Activated T-cell treated with anti-CD3 and anti-CD28 coated beads, Interleukin-2, amount 50 U/mL, for 4 hours (primary cell): ENCODE measurements around the gene CELF2. TPM values are rescaled to one million over a fixed set of nuclear protein-coding genes. Genes with fewer than 3 reads are reported as not detected.
A peak's percentile ranks its signal among the peaks of the same experiment; 100 is the strongest.

Experiments
- ATAC-seq, 2 donors: fragments of 200-7000 bp; cut with Tn5 transposase; one replicate each; pipeline ENCODE4 v1.10.0; 2021
- DNase-seq: peaks from one replicate; pipeline ENCODE4 v3.0.0-alpha.2; 2020
- H3K27me3 Mint-ChIP-seq: one replicate; pipeline ENCODE4 v1.8.0; 2021; ENCODE audit warnings: low read depth, mixed read lengths
- H3K36me3 Mint-ChIP-seq: one replicate; pipeline ENCODE4 v1.8.0; 2022; ENCODE audit warnings: mixed read lengths; ENCODE audit not compliant: insufficient read depth
- H3K4me1 Mint-ChIP-seq: one replicate; pipeline ENCODE4 v1.8.0; 2021; ENCODE audit warnings: low read depth, mixed read lengths
- H3K4me3 Mint-ChIP-seq: one replicate; pipeline ENCODE4 v1.8.0; 2021; ENCODE audit warnings: mild to moderate bottlenecking, moderate library complexity, mixed read lengths
- H3K9me3 Mint-ChIP-seq: one replicate; pipeline ENCODE4 v1.8.0; 2021; ENCODE audit warnings: mixed read lengths
- total RNA-seq, 3 donors: library from RNA; stranded (reverse); gene quantifications; one replicate each; pipeline ENCODE4 v1.2.1, GENCODE V29; 2021

CELF2 gene
- total RNA-seq, result 100 to 1,000 TPM; 112 to 121 (median 113) TPM

DNA sequence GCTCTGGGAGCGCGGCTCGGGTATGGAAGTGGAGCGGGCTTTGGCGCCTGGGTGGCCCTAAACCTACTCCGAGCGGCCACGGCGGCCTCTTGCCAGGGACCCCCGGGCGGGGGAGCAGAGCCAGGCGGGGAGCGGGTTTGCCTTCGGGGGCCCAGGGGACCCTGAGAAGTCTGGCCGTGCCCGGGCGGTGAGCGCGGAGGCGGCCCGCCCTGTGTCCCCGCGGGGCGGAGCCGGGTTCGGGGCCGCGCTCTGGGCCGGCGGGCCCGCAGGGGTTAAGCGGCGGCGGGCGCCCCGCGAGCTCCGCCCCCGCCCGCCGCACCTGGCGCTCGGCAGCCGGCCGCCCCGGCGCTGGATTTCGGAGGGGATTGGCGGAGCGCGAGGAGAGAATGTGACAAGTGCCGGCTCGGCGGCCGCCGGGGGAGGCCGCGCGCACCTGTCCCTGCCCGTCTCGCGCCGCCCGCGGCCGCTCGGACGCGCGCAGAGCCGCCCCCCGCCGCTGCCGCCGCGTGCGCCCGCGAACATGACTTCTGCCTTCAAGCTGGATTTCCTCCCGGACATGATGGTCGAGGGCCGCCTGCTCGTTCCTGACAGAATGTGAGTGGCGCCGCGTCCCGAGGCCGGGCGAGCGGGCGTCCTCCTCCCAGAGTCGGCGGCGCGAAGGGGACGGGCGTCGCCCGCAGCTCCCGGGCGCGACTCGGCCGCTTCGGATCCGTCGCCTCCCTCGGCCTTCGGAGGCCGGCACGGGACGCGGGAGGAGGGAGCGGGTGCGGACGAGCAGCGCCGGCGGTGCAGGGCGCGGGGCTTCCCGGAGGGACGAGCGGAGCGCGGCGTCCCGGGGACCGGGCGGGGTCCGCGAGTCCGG, at the start of gene CELF2:
CELF2 (plus strand) TSS at position 303 of the 862 bp plus-strand sequence; CDS start at position 521, 218 bp downstream.
- Mint-ChIP-seq H3K4me1 (peaks cover 12% of the 10 kb centered on the region), H3K4me3 (peak within 1 kb of the TSS; percentile 79), H3K27me3 (peaks cover 81% of the 10 kb centered on the region), H3K9me3 (no peaks in the 10 kb centered on the region), H3K36me3 (no peaks in the 10 kb centered on the region)
- peak; percentile 76 to 80 for ATAC-seq
- DNase-seq, result peak; percentile 41

DNA sequence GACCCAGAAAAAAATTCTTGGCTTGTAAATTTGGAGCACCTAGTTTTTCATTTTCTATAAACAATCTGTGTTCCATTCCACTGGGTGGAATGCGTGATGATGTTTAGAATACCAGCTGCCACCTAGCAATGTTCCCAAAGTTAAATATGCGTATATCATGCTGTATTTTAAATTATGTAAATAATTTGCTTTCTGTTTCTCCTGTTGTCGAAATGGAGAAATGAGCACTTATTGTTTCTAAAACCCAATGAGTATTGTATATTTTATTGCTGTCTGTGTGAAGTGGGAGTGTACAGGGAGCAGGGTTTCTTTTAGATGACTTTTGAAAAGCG, 49.4 kb upstream of the CELF2 start:
- no peak overlapping the region for H3K4me3 Mint-ChIP-seq
- no peak for ATAC-seq
- no peaks in the 10 kb centered on the region for H3K4me1 Mint-ChIP-seq

GRCh38 chr10:10973310-10973709, 44.4 kb upstream of the CELF2 start:
- Mint-ChIP-seq H3K4me1 (peaks cover 3% of the 10 kb centered on the region), H3K27me3 (peaks cover 18% of the 10 kb centered on the region)
- no peak for ATAC-seq

More for the DNA sequence above, 49.4 kb upstream of the CELF2 start:
- Mint-ChIP-seq H3K9me3 (no peaks in the 10 kb centered on the region), H3K36me3 (no peaks in the 10 kb centered on the region), H3K27me3 (peaks cover 9% of the 10 kb centered on the region)
- DNase-seq, result no peak

GRCh38 chr10:10975647-10976046, 42.0 kb upstream of the CELF2 start:
- H3K4me3 Mint-ChIP-seq, result no peak overlapping the region
- peaks cover 32% of the 10 kb centered on the region for H3K27me3 Mint-ChIP-seq

More at GRCh38 chr10:10973310-10973709, 44.4 kb upstream of the CELF2 start:
- H3K9me3 Mint-ChIP-seq, result no peaks in the 10 kb centered on the region
- no peaks in the 10 kb centered on the region for H3K36me3 Mint-ChIP-seq
- no peak for DNase-seq
- H3K4me3 Mint-ChIP-seq, result no peak overlapping the region

DNA sequence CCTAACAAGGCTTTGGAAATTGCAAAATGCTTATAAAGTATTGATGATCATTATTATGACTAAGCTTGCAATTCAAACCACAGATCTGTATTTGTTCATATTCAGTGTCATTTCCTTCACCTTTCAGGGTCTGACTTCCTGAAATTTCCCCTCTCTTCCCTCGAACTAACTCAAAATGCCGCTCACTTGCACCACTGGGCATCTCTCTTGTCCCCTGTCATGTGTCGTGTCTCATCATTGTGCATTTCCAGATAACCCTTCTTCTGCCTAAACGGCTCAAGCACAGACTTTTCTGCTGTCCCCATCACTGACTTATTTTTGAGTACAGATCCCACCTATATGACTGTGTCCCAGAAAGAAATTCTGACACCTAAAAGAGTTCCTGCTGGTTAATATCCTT, 41.0 kb upstream of the CELF2 start:
- ATAC-seq, result no peak
- H3K4me1 Mint-ChIP-seq, result peaks cover 6% of the 10 kb centered on the region
- no peak overlapping the region for H3K4me3 Mint-ChIP-seq
- no peak for DNase-seq
- H3K9me3 Mint-ChIP-seq, result no peaks in the 10 kb centered on the region
- peaks cover 1% of the 10 kb centered on the region for H3K36me3 Mint-ChIP-seq
- H3K27me3 Mint-ChIP-seq, result peaks cover 34% of the 10 kb centered on the region

More at GRCh38 chr10:10975647-10976046, 42.0 kb upstream of the CELF2 start:
- peaks cover 6% of the 10 kb centered on the region for H3K4me1 Mint-ChIP-seq
- DNase-seq, result no peak
- ATAC-seq, result no peak
- peaks cover 1% of the 10 kb centered on the region for H3K36me3 Mint-ChIP-seq
- H3K9me3 Mint-ChIP-seq, result no peaks in the 10 kb centered on the region

DNA sequence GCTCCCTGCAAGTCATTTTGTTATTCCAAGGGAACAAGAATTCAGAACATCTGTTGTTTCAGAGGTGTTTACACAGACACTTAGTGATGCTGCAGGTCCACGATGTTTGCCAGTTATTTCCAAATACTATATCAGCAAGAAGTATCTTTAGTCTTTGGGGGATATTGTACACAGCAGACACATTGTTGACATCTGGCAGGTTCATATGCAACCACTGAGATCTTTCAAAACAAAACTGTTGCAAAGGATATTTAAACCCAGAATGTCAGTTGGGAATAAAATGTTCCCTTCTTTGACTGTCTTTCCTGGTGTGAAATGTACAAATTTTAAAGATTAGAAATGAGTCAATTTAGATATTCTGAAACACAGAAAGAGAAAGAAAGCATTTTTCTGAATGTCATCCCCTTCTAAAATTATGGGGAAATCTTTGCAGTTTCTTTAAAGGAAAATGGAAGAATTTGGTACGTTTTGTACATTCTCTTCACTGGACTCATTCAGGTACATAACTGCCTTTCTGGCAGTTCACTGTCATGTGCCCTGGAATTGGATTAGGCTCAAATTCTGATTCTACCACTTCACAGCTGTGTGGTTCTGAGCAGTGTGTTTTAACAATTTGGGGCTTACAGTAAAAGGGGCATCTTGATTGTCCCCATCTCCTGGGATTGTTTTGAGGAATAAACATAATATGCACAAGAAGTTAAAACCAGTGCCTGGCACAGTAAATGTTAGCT, 40.3 kb upstream of the CELF2 start:
- peaks cover 6% of the 10 kb centered on the region for H3K4me1 Mint-ChIP-seq
- H3K9me3 Mint-ChIP-seq, result no peaks in the 10 kb centered on the region
- H3K27me3 Mint-ChIP-seq, result peaks cover 34% of the 10 kb centered on the region
- H3K36me3 Mint-ChIP-seq, result peaks cover 1% of the 10 kb centered on the region
- no peak for ATAC-seq
- no peak for DNase-seq
- H3K4me3 Mint-ChIP-seq, result no peak overlapping the region

DNA sequence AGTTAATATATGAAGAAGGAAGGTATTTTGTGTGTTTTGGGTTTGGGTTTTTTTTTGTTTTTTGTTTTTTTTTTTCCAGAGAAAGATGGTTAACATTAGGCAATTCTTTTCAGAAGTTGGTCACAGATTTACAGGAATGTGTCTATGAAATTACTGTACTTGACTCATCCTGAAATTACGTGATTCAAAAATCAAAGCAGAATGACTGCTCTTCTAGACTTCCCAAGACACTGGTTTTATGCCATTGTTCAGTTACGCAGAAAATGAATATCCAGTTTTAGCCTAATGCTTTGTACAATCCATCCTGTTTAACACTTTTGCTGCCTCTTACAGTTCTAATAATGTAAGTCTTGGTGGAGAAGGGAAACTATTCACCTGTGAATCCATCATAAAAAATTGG, 39.7 kb upstream of the CELF2 start:
- DNase-seq (no peak), ATAC-seq (no peak)
- Mint-ChIP-seq H3K9me3 (no peaks in the 10 kb centered on the region), H3K4me3 (no peak overlapping the region), H3K36me3 (peaks cover 1% of the 10 kb centered on the region), H3K27me3 (peaks cover 32% of the 10 kb centered on the region), H3K4me1 (peaks cover 6% of the 10 kb centered on the region)

DNA sequence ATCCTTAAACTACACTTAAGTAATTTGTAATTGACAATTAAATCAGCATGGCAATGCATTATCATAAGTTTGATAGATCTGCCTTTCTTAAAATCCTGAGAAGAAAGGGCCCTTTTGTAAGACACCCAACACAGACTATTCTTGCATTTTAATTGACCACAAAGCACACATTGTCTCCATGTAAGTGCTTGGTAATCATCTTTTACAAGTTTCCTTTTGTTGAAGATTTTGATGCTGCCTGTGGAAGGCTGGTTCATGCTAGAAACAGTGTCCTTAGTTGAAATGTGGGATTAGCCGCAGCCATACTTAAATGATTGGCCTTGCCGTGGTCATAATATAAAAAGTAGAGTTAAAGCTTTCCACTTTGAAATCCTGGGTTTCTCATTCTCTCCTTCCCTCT, 32.3 kb upstream of the CELF2 start:
- no peak for ATAC-seq
- Mint-ChIP-seq H3K4me3 (no peak overlapping the region), H3K9me3 (no peaks in the 10 kb centered on the region), H3K27me3 (peaks cover 21% of the 10 kb centered on the region), H3K36me3 (no peaks in the 10 kb centered on the region), H3K4me1 (no peaks in the 10 kb centered on the region)
- no peak for DNase-seq

DNA sequence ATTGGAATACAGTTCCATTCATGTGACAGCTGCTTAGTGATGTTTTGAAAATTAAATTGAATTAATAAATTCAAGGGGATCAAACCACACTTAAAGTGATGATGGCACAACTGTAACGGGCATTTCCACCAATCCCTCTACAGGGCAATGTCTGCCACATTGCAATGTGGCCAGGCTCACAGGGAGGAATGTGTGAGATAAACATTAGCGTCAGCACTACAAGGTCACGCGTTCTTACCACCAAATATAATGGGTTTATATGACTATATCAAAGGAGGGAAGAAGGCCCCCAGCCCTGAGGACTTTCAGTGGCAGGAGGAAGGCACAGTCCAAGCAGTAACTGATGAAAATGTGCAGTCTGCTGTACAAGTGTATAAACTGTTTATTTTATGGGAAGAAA, 31.1 kb upstream of the CELF2 start:
- peaks cover 20% of the 10 kb centered on the region for H3K27me3 Mint-ChIP-seq
- no peaks in the 10 kb centered on the region for H3K4me1 Mint-ChIP-seq
- no peaks in the 10 kb centered on the region for H3K36me3 Mint-ChIP-seq
- no peaks in the 10 kb centered on the region for H3K9me3 Mint-ChIP-seq
- DNase-seq (no peak), ATAC-seq (no peak)
- no peak overlapping the region for H3K4me3 Mint-ChIP-seq

- no peak for ATAC-seq
- H3K9me3 Mint-ChIP-seq, result no peaks in the 10 kb centered on the region
- H3K4me3 Mint-ChIP-seq, result no peak overlapping the region
- H3K36me3 Mint-ChIP-seq, result no peaks in the 10 kb centered on the region
- peaks cover 20% of the 10 kb centered on the region for H3K27me3 Mint-ChIP-seq
- no peak for DNase-seq
- no peaks in the 10 kb centered on the region for H3K4me1 Mint-ChIP-seq
Measured at GRCh38 chr10:10987111-10987510, 30.6 kb upstream of the CELF2 start.

DNA sequence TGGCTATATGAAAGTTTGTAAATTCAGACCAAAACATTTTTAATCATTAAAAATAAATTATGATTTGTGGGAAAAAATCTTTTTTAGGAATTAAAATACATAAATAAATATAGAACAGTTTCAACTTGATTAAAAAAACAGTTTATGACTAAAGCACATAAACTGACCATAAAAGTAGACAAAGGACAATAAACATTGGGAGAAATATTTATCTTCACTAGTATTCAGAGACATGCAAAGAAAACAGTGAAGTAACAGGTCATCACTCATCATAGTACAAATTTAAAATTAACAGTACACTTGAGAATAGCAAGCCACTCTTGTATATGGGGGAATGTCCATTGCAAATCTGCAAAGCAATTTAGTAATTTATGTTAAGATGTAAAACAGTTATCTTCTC, 28.0 kb upstream of the CELF2 start:
- H3K4me1 Mint-ChIP-seq, result no peaks in the 10 kb centered on the region

GRCh38 chr10:10991144-10991543, 26.5 kb upstream of the CELF2 start:
- peaks cover 15% of the 10 kb centered on the region for H3K9me3 Mint-ChIP-seq
- H3K27me3 Mint-ChIP-seq, result peaks cover 35% of the 10 kb centered on the region
- DNase-seq (no peak), ATAC-seq (no peak)
- no peak overlapping the region for H3K4me3 Mint-ChIP-seq
- no peaks in the 10 kb centered on the region for H3K4me1 Mint-ChIP-seq
- no peaks in the 10 kb centered on the region for H3K36me3 Mint-ChIP-seq

More for the DNA sequence above, 28.0 kb upstream of the CELF2 start:
- Mint-ChIP-seq H3K27me3 (peaks cover 27% of the 10 kb centered on the region), H3K9me3 (peaks cover 15% of the 10 kb centered on the region), H3K36me3 (no peaks in the 10 kb centered on the region), H3K4me3 (no peak overlapping the region)
- DNase-seq, result no peak
- no peak for ATAC-seq

DNA sequence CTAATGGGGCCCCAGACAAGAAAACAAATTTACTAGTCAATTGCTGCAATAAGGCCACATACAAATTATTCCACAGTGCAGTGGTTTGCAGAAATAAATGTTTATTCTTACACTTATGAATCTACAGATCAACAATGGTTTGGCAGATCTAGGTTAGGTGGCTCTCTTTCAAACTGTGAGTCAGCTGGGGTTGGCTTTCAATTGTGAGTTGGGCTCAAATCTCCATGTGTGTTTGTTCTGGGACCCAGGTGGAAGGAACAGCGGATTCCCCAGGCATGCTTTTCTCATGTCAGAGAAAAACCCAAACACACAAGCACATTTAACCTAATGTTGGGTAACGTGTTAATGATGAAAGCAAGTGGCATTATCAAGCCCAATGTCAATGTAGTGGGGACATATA, 25.6 kb upstream of the CELF2 start:
- no peak for DNase-seq

GRCh38 chr10:10992961-10993714, 24.5 kb upstream of the CELF2 start:
- DNase-seq, result no peak
- peaks cover 32% of the 10 kb centered on the region for H3K27me3 Mint-ChIP-seq
- peaks cover 15% of the 10 kb centered on the region for H3K9me3 Mint-ChIP-seq
- H3K4me3 Mint-ChIP-seq, result no peak overlapping the region
- no peaks in the 10 kb centered on the region for H3K36me3 Mint-ChIP-seq
- no peaks in the 10 kb centered on the region for H3K4me1 Mint-ChIP-seq
- ATAC-seq, result no peak

More for the DNA sequence above, 25.6 kb upstream of the CELF2 start:
- Mint-ChIP-seq H3K4me1 (no peaks in the 10 kb centered on the region), H3K27me3 (peaks cover 36% of the 10 kb centered on the region), H3K4me3 (no peak overlapping the region), H3K9me3 (peaks cover 15% of the 10 kb centered on the region), H3K36me3 (no peaks in the 10 kb centered on the region)
- ATAC-seq, result no peak
